Mesodermal cell (in vitro differentiated cells): ENCODE measurements around the gene ROPN1.
"Not testable (repeated sequence)": the region's sequence is repeated elsewhere in the genome, so short reads cannot be mapped to it uniquely, and the experiment has no call there.

ENCODE experiments used
- H3K27ac ChIP-seq: 2 replicates; pipeline ENCODE4 v1.7.0; 2013; ENCODE audit warnings: mild to moderate bottlenecking, low read depth, low read length, moderate library complexity; ENCODE audit not compliant: severe bottlenecking
- H3K36me3 ChIP-seq: 2 replicates; pipeline ENCODE4 v1.7.1; 2013; ENCODE audit warnings: mild to moderate bottlenecking, low read length, moderate library complexity; ENCODE audit not compliant: control insufficient read depth, insufficient read depth
- H3K4me1 ChIP-seq: one replicate; pipeline ENCODE4 v1.7.1; 2013; ENCODE audit warnings: mild to moderate bottlenecking, low read length; ENCODE audit not compliant: insufficient read depth, control insufficient read depth, poor library complexity, severe bottlenecking
- H3K4me3 ChIP-seq: 2 replicates; pipeline ENCODE4 v1.7.0; 2013; ENCODE audit warnings: low read length, control low read depth, mild to moderate bottlenecking; ENCODE audit not compliant: insufficient read depth, poor library complexity, severe bottlenecking; ENCODE audit errors: extremely low read depth
- H3K9me3 ChIP-seq: 2 replicates; pipeline ENCODE4 v1.7.1; 2013; ENCODE audit warnings: mild to moderate bottlenecking, low read length, moderate library complexity; ENCODE audit not compliant: control insufficient read depth
- WGBS, 2 experiments: methylation state at CpG; one replicate each; pipeline ENCODE4 v1.1.5; 2013; ENCODE audit warnings: missing lambda C conversion rate in 2 of 2; ENCODE audit not compliant: insufficient coverage in 2 of 2; 5-methylcytosine and 5-hydroxymethylcytosine counted together

ROPN1 gene

GRCh38 chr3:123993818-123994217 lies 1.9 kb upstream of the ROPN1 start:
- no peak overlapping the region for H3K27ac ChIP-seq
- no peaks in the 10 kb centered on the region for H3K9me3 ChIP-seq
- no peaks in the 10 kb centered on the region for H3K4me1 ChIP-seq
- H3K4me3 ChIP-seq = no peak overlapping the region
- WGBS, 2 experiments = no CpG with 5 or more reads among the region's 1 CpG
- no peaks in the 10 kb centered on the region for H3K36me3 ChIP-seq

- H3K4me1 ChIP-seq = no peaks in the 10 kb centered on the region
These were observed 5.5 kb downstream of the ROPN1 start for GRCh38 chr3:123986427-123986826.

GRCh38 chr3:123984957-123985356 lies 7.0 kb downstream of the ROPN1 start:
- Histone ChIP-seq H3K27ac (no peak overlapping the region), H3K9me3 (no peaks in the 10 kb centered on the region), H3K36me3 (no peaks in the 10 kb centered on the region), H3K4me3 (no peak overlapping the region), H3K4me1 (no peaks in the 10 kb centered on the region)
- WGBS, 2 experiments = 100% methylated on average over 2 of the region's 3 CpGs; no CpG with 5 or more reads in 1 of the 2 experiments

More at GRCh38 chr3:123986427-123986826, 5.5 kb downstream of the ROPN1 start:
- Histone ChIP-seq H3K27ac (no peak overlapping the region), H3K4me3 (no peak overlapping the region), H3K36me3 (no peaks in the 10 kb centered on the region), H3K9me3 (no peaks in the 10 kb centered on the region)
- WGBS, 2 experiments = 90% methylated on average over 3 of the region's 3 CpGs; no CpG with 5 or more reads in 1 of the 2 experiments

GRCh38 chr3:123984350-123984749 lies 7.6 kb downstream of the ROPN1 start:
- Histone ChIP-seq H3K9me3 (no peaks in the 10 kb centered on the region), H3K4me3 (no peak overlapping the region), H3K4me1 (no peaks in the 10 kb centered on the region), H3K36me3 (no peaks in the 10 kb centered on the region), H3K27ac (no peak overlapping the region)
- WGBS, 2 experiments = 67 to 100% methylated on average over 1 of the region's 1 CpG

GRCh38 chr3:123981317-123981716 lies 10.6 kb downstream of the ROPN1 start:
- not testable (repeated sequence) for H3K27ac ChIP-seq, H3K36me3 ChIP-seq, H3K9me3 ChIP-seq, H3K4me1 ChIP-seq, H3K4me3 ChIP-seq
- WGBS, 2 experiments = 71 to 73% methylated on average over 2 to 3 of the region's 4 CpGs

- no peaks in the 10 kb centered on the region for H3K36me3 ChIP-seq
- 88 to 90% methylated on average over 1 of the region's 4 CpGs for WGBS, 2 experiments
- H3K4me1 ChIP-seq = no peaks in the 10 kb centered on the region
- no peak overlapping the region for H3K27ac ChIP-seq
- no peak overlapping the region for H3K4me3 ChIP-seq
- H3K9me3 ChIP-seq = no peaks in the 10 kb centered on the region
These were observed 11.4 kb downstream of the ROPN1 start for GRCh38 chr3:123980539-123980938.

- H3K4me1 ChIP-seq, H3K9me3 ChIP-seq, H3K36me3 ChIP-seq, H3K27ac ChIP-seq: not testable (repeated sequence)
- WGBS, 2 experiments = 35 to 42% methylated on average over 10 to 14 of the region's 29 CpGs
- H3K4me3 ChIP-seq = peak overlapping the region; percentile 16
These were observed 12.1 kb downstream of the ROPN1 start for GRCh38 chr3:123979525-123980501.

GRCh38 chr3:123976904-123977303 lies 15.0 kb downstream of the ROPN1 start:
- no CpG with 5 or more reads among the region's 7 CpGs for WGBS, 2 experiments
- H3K9me3 ChIP-seq = not testable (repeated sequence)

GRCh38 chr3:123976181-123976898 lies 15.6 kb downstream of the ROPN1 start:
- not testable (repeated sequence) for H3K4me1 ChIP-seq, H3K36me3 ChIP-seq, H3K4me3 ChIP-seq, H3K9me3 ChIP-seq, H3K27ac ChIP-seq
- WGBS, 2 experiments = 86 to 89% methylated on average over 1 of the region's 4 CpGs

More at GRCh38 chr3:123976904-123977303, 15.0 kb downstream of the ROPN1 start:
- not testable (repeated sequence) for H3K4me3 ChIP-seq, H3K4me1 ChIP-seq, H3K27ac ChIP-seq, H3K36me3 ChIP-seq

GRCh38 chr3:123975030-123975429 lies 16.9 kb downstream of the ROPN1 start:
- H3K9me3 ChIP-seq, H3K36me3 ChIP-seq, H3K27ac ChIP-seq, H3K4me1 ChIP-seq, H3K4me3 ChIP-seq: not testable (repeated sequence)
- WGBS, 2 experiments = no CpG with 5 or more reads among the region's 7 CpGs

- Histone ChIP-seq H3K4me1 (no peaks in the 10 kb centered on the region), H3K36me3 (no peaks in the 10 kb centered on the region), H3K4me3 (no peak overlapping the region), H3K9me3 (no peaks in the 10 kb centered on the region), H3K27ac (no peak overlapping the region)
These were observed 20.5 kb downstream of the ROPN1 start for GRCh38 chr3:123971406-123971805.
